Epidermal melanocyte (primary cell): ENCODE data around the gene SF3B6.
"Not testable (repeated sequence)": the region's sequence is repeated elsewhere in the genome, so short reads cannot be mapped to it uniquely, and the experiment has no call there.

ENCODE experiments used
- DNase-seq: peaks from one replicate; pipeline ENCODE4 v3.0.0; 2011; ENCODE audit warnings: low spot score; ENCODE audit not compliant: insufficient read length

The SF3B6 gene

DNA sequence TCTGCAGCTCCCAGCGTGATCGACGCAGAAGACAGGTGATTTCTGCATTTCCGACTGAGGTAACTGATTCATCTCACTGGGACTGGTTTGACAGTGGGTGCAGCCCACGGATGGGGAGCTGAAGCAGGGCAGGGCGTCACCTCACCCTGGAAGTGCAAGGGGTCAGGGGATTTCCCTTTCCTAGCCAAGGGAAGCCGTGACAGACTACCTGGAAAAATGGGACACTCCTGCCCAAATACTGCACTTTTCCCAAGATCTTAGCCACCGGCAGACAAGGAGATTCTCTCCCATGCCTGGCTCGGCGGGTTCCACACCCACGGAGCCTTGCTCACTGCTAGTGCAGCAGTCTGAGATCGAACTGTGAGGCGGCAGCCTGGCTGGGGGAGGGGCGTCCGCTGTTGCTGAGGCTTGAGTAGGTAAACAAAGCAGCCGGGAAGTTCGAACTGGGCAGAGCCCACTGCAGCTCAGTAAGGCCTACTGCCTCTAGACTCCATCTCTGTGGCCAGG is 19.1 kb upstream of the SF3B6 start:
- not testable (repeated sequence) for DNase-seq

- DNase-seq: not testable (repeated sequence)
Observed at GRCh38 chr2:24093270-24093669, 17.1 kb upstream of the SF3B6 start.

DNA sequence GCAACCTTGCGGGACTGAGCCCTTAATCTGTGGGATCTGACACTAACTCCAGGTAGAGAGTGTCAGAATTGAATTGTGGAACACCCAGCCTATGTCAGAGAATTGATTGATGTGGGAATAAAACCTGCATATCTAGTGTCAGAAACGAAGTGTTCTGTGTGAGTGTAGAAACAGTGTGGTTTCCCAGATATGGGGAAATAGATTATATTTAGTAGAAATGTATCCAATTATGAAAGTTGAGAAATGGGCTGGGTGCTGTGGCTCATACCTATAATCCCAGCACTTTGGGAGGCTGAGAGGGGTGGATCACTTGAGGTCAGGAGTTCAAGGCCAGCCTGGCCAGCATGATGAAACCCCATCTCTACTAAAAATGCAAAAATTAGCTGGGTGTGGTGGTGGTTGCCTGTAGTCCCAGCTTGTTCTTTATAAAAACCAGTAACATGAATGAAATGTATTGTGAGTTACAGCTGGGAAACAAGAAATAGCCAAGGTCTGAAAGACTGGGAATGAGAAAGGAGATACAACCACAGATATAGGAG is 12.8 kb upstream of the SF3B6 start:
- no peak for DNase-seq

GRCh38 chr2:24087032-24087431 is 10.9 kb upstream of the SF3B6 start:
- DNase-seq: no peak

DNA sequence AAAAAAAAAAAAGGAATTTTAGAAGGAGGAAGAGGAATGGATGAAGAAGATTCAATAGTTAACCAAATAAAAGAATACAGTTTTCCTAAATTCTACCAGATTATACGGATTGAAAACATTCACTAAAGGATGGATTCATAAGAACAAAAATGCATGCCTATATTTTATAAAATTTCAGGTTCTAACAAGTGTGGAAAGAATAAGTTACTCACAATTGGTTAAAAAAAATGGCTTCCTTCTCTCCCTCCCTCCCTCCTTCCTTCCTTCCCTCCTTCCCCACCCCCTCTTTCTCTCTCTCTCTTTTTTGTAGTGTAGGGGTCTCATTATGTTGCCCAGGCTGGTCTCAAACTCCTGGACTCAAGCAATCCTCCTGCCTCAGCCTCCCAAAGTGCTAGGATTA is 10.1 kb upstream of the SF3B6 start:
- no peak for DNase-seq

- DNase-seq: no peak
Observed at GRCh38 chr2:24085200-24085489, 9.0 kb upstream of the SF3B6 start.

GRCh38 chr2:24084386-24085199 is 8.5 kb upstream of the SF3B6 start, which contains the start of gene TP53I3:
TSS of gene TP53I3 (minus strand) at chr2:24084834. CDS start at chr2:24084326, 508 bp downstream.
- peak; percentile 74 for DNase-seq

GRCh38 chr2:24083567-24084385 is 7.7 kb upstream of the SF3B6 start:
- peak; percentile 59 for DNase-seq

GRCh38 chr2:24082787-24083566 is 6.9 kb upstream of the SF3B6 start:
- DNase-seq: no peak

DNA sequence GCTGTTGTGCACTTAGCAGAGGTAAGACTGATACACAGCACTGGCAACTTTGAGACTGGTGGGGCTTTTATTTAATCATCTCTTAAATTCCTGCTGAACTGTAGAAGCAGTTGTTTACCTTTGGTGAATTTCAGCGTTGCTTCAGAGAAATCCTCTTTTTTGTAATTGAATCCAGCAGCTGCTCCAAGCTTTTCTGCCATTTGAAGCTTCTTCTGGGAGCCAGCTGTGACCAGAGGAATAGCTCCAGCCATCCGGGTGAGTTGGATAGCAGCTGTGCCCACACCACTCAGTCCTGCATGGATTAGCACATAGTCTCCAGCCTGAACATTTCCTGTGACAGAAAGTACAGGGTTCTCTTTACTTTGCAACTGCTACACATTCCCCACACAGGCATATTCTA is 4.6 kb upstream of the SF3B6 start:
- no peak for DNase-seq

- DNase-seq: no peak
Observed at GRCh38 chr2:24077879-24078278, 1.8 kb upstream of the SF3B6 start.

DNA sequence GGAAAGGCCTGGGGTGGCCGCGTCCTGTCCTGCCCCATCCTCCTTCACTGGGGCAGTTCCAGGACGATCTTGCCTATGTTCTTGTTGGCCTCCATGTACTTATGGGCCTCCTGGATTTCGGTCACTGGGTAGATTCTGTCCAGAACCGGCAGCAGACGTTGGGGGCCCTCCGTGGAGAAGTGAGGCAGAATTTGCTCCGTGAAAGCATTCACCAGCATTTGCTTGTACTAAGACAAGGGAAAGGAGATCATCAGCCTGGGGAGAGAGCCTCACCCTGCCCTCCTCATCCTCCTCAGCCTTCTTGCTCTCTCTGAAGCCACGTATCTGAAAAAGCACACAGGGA is 1.4 kb upstream of the SF3B6 start:
- DNase-seq: no peak

- no peak for DNase-seq
Observed at GRCh38 chr2:24076849-24077534, 866 bp upstream of the SF3B6 start.

- DNase-seq: no peak
Observed at GRCh38 chr2:24075259-24075658, 867 bp downstream of the SF3B6 start.

- no peak for DNase-seq
Observed at GRCh38 chr2:24073816-24074215, 2.3 kb downstream of the SF3B6 start.

- DNase-seq: no peak
Observed at GRCh38 chr2:24072259-24072658, 3.9 kb downstream of the SF3B6 start.

GRCh38 chr2:24065341-24065740 is 10.8 kb downstream of the SF3B6 start:
- no peak for DNase-seq

DNA sequence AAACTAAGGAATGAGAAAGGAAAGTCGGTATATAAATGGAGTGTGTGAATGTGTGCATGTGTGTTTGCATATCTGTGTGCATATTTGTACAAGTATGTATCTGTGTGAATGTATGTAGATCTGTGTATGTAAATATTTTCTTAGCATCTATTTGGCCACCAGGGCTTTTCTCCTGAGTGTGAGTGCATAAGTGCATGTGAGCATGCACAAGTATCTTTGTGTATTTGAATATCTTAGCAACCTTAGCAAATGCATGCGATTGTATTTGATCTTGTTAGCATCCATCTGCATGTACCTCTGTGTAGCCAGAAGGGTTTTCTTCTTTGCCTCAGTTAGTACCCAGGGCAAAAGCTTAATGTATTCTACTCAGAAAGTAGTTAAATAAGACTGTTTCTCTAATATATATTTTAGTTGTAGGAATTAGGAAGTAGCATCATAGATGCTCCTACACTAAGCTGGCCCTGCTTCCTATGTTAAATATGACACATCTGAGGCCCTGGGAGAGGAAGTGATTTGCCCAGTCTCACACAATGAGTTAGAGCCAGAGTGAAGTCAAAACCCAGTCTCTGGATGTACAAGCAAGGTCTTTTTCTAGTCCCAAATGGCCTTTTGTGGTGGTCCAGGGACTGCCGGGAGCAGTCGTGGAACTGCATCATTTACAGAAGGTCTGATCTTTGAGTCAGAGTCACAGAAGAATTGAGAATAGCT is 17.4 kb downstream of the SF3B6 start:
- no peak for DNase-seq

DNA sequence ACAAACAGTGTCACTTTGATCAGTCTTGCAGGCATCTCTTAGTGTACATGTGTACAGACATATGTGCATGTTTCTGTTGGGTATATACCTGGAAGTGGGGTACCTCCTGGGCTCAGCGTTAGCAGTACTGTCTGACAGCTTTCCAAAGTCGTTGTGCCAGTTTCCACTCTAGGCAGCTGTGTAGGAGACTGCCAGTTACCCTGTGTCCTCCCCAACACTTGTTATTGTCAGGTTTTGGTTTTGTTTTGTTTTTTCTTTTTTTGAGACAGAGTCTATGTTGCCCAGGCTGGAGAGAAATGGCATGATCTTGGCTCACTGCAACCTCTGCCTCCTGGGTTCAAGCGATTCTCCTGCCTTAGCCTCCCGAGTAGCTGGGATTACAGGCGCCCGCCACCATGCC is 20.4 kb downstream of the SF3B6 start:
- DNase-seq: no peak

GRCh38 chr2:24054366-24055010 is 21.6 kb downstream of the SF3B6 start:
- no peak for DNase-seq
